Urothelium cell line (cell line): Measurements from ENCODE around the gene ZNF774.
"Not testable (repeated sequence)": the region's sequence is repeated elsewhere in the genome, so short reads cannot be mapped to it uniquely, and the experiment has no call there.

Source experiments
- DNase-seq: peaks from one replicate; pipeline ENCODE4 v3.0.0; 2011; ENCODE audit warnings: low spot score, mixed read lengths
- FAIRE-seq: peaks from 2 replicates; lab custom pipeline; 2011; peaks lifted over from hg19 to GRCh38; lab: Jason Lieb, UNC

Gene ZNF774

GRCh38 chr15:90344662-90345061 lies 7.4 kb upstream of the ZNF774 start:
- no peak for DNase-seq
- no peak for FAIRE-seq

- FAIRE-seq (no peak), DNase-seq (no peak)
Observed at GRCh38 chr15:90345857-90346256, 6.2 kb upstream of the ZNF774 start.

DNA sequence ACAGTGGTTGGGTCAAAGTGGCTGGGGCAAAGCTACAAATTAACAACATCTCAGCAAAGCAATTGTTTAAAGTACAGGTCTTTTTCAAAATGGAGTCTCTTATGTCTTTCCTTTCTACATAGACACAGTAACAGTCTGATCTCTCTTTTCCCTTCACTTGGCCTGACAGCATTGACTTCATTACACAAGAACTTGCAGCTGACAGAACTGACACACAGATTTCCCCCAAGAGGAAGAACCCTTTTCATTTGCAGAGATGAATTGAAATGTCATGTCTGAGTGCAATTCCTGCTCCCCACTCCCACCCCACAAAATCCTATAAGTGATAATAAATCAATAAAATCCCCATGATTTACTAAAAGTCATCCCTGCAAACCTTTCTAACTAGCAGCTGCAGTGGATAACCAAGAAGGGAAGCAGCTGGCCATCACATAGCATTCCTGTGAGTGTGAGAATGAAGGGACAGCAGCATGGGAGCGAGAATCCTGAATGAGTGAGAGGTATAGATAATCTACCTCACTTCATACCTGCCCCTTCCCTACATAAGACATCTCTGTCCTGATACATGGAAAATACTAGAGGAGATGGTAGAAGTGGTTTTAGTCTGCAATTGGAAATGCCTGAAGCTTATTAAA lies 4.5 kb upstream of the ZNF774 start:
- FAIRE-seq, DNase-seq: not testable (repeated sequence)

- FAIRE-seq (no peak), DNase-seq (no peak)
Observed at GRCh38 chr15:90348456-90348855, 3.6 kb upstream of the ZNF774 start.

GRCh38 chr15:90349072-90349471 lies 3.0 kb upstream of the ZNF774 start:
- FAIRE-seq (no peak), DNase-seq (no peak)

GRCh38 chr15:90349821-90350220 lies 2.3 kb upstream of the ZNF774 start:
- DNase-seq (no peak), FAIRE-seq (no peak)

GRCh38 chr15:90351479-90352106 lies 491 bp upstream of the ZNF774 start:
- DNase-seq, result no peak
- FAIRE-seq, result no peak

GRCh38 chr15:90354986-90355385 lies 2.9 kb downstream of the ZNF774 start:
- DNase-seq (no peak), FAIRE-seq (no peak)

GRCh38 chr15:90358124-90359033 lies 6.3 kb downstream of the ZNF774 start:
- DNase-seq (peak; percentile 28), FAIRE-seq (no peak)

DNA sequence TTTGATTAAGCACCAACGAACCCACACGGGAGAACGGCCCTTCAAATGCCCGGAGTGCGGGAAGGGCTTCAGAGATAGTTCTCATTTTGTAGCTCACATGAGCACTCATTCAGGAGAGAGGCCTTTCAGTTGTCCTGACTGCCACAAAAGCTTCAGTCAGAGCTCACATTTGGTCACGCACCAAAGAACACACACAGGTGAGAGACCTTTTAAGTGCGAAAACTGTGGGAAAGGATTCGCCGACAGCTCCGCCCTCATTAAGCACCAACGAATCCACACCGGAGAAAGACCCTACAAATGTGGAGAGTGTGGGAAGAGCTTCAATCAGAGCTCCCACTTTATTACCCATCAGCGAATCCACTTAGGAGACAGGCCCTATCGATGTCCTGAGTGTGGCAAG lies 8.7 kb downstream of the ZNF774 start:
- FAIRE-seq (no peak), DNase-seq (no peak)

GRCh38 chr15:90362936-90363212 lies 10.8 kb downstream of the ZNF774 start:
- DNase-seq (peak; percentile 69), FAIRE-seq (no peak)

DNA sequence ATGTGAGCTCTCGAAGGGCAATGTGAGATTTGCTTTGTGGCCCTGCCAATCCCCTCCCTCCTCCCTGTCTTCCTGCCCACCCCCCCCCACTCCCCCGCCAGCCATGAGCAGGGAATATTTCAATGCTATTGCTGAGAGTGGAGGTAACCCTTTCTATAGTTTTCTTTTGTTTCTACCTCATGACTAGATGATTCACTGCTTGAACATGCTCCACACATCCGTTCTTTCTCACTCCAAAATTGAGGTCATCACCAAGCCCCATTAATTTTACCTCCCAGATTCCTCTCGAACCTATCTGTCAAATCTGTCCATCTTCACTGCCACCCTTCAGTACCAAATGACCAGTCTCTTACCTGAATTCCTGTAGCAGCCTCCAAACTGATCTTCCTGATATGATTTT lies 12.2 kb downstream of the ZNF774 start:
- DNase-seq (peak; percentile 84), FAIRE-seq (no peak)

DNA sequence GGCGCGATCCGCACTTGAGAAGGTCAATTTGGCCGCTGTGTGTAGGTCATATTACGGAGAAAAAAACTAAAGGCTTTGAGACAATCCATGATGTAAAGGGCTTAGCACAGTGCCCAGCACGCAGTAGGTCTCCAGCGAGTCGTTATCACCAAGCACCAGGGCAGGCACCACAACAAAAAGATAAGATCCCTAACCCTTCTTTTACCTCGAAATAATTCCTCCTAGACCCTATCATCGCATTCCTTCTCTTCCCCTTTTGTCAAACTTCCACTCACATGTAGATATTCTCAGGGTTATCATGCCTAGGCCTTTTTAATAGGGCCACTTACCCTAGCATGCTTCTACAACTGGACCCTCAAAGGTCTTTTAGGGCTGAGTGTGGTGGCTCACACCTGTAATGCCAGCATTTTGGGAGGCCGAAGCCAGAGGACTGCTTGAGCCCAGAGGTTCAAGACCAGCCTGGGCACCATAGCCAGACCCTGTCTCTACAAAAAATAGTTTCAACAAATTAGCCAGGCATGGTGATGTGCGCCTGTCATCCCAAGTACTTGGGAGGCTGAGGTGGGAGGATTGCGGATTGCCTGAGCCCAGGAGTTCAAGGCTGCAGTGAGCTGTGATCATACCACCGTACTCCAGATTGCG lies 13.5 kb downstream of the ZNF774 start:
- FAIRE-seq (no peak), DNase-seq (no peak)

DNA sequence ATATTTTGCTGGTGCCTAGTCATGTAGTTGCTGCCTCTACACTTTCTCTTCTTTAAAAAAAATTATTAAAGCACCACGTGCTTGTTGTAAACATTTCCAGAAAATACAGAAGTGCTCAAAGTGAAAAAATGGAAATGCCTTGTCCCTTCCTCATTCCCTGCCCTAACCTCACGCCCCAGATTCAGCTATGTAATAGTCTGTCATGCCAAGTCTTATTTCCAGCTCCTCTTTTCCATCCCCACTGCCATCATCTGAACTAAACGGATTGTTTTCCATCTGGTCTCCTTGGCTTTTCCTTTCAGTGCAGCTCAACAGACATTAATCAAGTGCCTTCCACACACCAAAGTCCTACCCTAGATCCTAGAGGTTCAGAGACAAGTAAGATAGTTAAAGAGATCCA lies 15.5 kb downstream of the ZNF774 start:
- FAIRE-seq, result no peak
- no peak for DNase-seq

DNA sequence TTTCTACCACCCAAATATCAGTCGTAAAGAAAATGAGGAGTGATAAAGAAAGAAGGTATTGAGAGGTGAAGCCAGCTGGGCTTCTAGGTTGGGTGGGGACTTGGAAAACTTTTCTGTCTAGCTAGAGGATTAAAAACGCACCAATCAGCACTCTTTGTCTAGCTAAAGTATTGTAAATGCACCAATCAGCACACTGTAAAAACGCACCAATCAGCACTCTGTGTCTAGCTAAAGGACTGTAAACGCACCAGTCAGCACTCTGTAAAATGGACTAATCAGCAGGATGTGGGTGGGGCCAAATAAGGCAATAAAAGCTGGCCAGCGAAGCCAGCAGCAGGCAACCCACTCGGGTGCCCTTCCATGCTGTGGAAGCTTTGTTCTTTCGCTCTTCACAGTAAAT lies 23.0 kb downstream of the ZNF774 start:
- FAIRE-seq, result no peak
- no peak for DNase-seq

DNA sequence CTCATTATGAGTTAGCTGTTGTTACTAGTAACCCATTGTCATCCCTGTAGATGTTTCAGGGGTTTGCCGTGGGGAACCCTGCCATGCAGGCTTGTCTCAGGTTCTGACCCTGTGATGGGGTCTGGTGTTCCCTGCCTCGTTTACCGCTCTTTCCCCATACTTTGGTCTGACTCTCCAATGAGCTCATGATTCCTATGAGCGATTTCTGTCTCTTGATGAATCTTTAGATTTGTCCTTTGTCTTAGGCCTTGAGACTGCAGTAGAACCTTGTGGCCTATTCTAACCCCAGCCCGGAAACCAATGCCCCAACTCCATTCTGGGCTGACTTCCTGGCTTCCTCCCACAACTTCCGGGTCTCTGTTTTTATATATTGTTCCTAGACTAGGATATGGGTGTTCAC lies 24.7 kb downstream of the ZNF774 start:
- DNase-seq (no peak), FAIRE-seq (no peak)

- no peak for FAIRE-seq
- no peak for DNase-seq
Observed at GRCh38 chr15:90379263-90379662, 27.2 kb downstream of the ZNF774 start.

DNA sequence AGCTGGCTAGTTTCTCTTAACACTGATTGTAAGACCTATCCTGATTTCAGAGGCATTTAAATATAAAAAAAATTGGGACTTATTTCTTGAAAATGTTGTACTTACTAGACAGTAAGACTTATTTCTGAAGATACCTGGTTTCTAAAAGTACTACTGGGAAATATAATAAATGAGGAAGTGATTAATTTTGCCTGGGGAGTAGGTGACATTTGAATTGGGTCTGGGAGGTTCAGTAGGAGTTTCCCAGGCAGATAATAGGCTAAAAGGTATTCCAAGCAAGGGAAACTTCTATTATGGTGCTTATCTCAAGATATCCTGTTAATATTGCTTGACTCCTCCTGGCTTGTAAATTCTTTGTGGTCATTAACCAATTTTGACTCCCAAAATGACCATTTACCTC lies 29.4 kb downstream of the ZNF774 start:
- no peak for FAIRE-seq
- no peak for DNase-seq

- DNase-seq (no peak), FAIRE-seq (no peak)
Observed at GRCh38 chr15:90382320-90382719, 30.2 kb downstream of the ZNF774 start.

- FAIRE-seq (no peak), DNase-seq (no peak)
Observed at GRCh38 chr15:90386221-90386620, 34.1 kb downstream of the ZNF774 start.
